OCI-LY1 (cell line): ENCODE measurements around the gene UVSSA.

Experiments
- H2AFZ ChIP-seq: fragments of 200-600 bp; sonication (generic), shearing (Covaris generic); 2 replicates; pipeline ENCODE4 v1.6.0; 2014; ENCODE audit warnings: antibody characterized with exemption, mild to moderate bottlenecking, low read length
- H3F3A ChIP-seq: fragments of 200-600 bp; sonication (generic), shearing (Covaris generic); 2 replicates; pipeline ENCODE4 v1.6.0; 2014; ENCODE audit warnings: mild to moderate bottlenecking, antibody characterized with exemption, low read length, moderate library complexity; ENCODE audit not compliant: insufficient read depth
- H3K27ac ChIP-seq: fragments of 200-600 bp; sonication (generic); 2 replicates; pipeline ENCODE4 v1.5.1; 2014; ENCODE audit warnings: low read length, mixed run types, mild to moderate bottlenecking, low read depth; ENCODE audit not compliant: poor library complexity, severe bottlenecking
- H3K27me3 ChIP-seq: fragments of 200-600 bp; sonication (generic); 2 replicates; pipeline ENCODE4 v1.6.0; 2014; ENCODE audit warnings: antibody characterized with exemption, mild to moderate bottlenecking, low read length, moderate library complexity; ENCODE audit not compliant: insufficient read depth
- H3K36me3 ChIP-seq: fragments of 200-600 bp; sonication (generic); 2 replicates; pipeline ENCODE4 v1.6.1; 2014; ENCODE audit warnings: mild to moderate bottlenecking, antibody characterized with exemption, low read length, moderate library complexity, mixed read lengths; ENCODE audit not compliant: insufficient read depth
- H3K4me1 ChIP-seq: fragments of 200-600 bp; sonication (generic); 2 replicates; pipeline ENCODE4 v1.5.1; 2014; ENCODE audit warnings: mild to moderate bottlenecking, low read length, moderate library complexity; ENCODE audit not compliant: insufficient read depth, severe bottlenecking
- H3K4me2 ChIP-seq: fragments of 200-600 bp; sonication (generic), shearing (Covaris generic); 2 replicates; pipeline ENCODE4 v1.6.1; 2014; ENCODE audit warnings: low read length
- H3K4me3 ChIP-seq: fragments of 200-600 bp; sonication (generic); 2 replicates; pipeline ENCODE4 v1.5.1; 2014; ENCODE audit warnings: low read length, low read depth, mild to moderate bottlenecking, mixed read lengths; ENCODE audit not compliant: poor library complexity, severe bottlenecking
- H3K79me2 ChIP-seq: fragments of 200-600 bp; shearing (Covaris generic); 2 replicates; pipeline ENCODE4 v1.6.1; 2016; ENCODE audit warnings: mixed run types, low read length, mixed read lengths; ENCODE audit not compliant: insufficient read depth
- H3K9ac ChIP-seq: fragments of 200-600 bp; sonication (generic), shearing (Covaris generic); 2 replicates; pipeline ENCODE4 v1.6.1; 2014; ENCODE audit warnings: mild to moderate bottlenecking, low read length, mixed read lengths
- H3K9me2 ChIP-seq: fragments of 200-600 bp; sonication (generic), shearing (Covaris generic); 2 replicates; pipeline ENCODE4 v1.6.1; 2014; ENCODE audit warnings: low read depth, mild to moderate bottlenecking, low read length, mixed read lengths
- H3K9me3 ChIP-seq: fragments of 200-600 bp; shearing (Covaris generic); 2 replicates; pipeline ENCODE4 v1.6.1; 2014; ENCODE audit warnings: low read length, mixed read lengths
- H4K20me1 ChIP-seq: fragments of 200-600 bp; sonication (generic), shearing (Covaris generic); 2 replicates; pipeline ENCODE4 v1.6.0; 2016; ENCODE audit warnings: mild to moderate bottlenecking, low read length; ENCODE audit not compliant: insufficient read depth
- EZH2 ChIP-seq: fragments of 200-600 bp; sonication (generic), shearing (Covaris generic); IDR thresholded peaks from 2 replicates; pipeline ENCODE4 v1.8.0; 2017; ENCODE audit warnings: borderline replicate concordance, mixed run types, mild to moderate bottlenecking, antibody characterized with exemption, low read length, moderate library complexity, mixed read lengths
- TF ChIP-seq, protein P1 (sequence below): fragments of 200-600 bp; sonication (generic), shearing (Covaris generic); IDR thresholded peaks from 2 replicates; pipeline ENCODE4 v1.5.1; 2017; ENCODE audit warnings: mild to moderate bottlenecking, antibody characterized with exemption, low read length, moderate library complexity, mixed read lengths

The UVSSA gene

DNA sequence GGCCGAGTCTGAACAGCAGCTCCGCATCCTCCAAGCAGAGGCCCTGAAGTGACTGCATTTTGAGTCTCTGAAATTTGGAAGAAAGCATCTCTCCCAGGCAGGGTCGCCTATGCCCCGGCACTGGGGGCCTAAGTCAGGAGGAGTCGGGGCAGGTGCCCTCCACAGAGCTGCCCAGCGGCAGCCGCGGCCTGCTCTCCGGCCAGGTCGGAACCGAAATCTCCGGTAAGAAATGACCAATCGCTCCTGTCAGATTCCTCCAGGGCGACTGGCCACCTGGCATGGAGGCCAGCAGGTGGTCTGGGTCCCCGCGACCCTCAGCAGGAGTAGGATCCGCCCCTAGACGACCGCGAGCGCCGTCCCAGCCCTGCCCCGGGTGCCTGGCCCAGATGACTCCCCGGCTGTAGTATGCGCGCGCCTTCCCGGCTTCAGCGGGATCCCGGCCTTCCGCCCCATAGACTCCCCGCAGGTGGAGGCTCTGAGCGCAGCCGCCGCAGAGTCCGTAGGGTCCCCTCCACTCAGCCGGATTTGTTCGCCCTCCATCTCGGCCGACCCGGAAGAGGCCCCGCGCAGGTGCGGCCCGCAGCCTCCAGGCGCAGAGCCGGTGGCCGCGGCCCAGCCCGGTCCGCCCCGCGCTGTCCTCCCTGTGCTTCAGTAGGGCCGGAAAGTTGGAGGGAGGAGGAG, 57.7 kb downstream of the UVSSA start:
- Histone ChIP-seq H2AFZ (no peak overlapping the region), H3K36me3 (no peaks in the 10 kb centered on the region), H3K4me3 (no peak overlapping the region), H3K9me2 (no peaks in the 10 kb centered on the region), H3K9me3 (no peaks in the 10 kb centered on the region), H3K27ac (no peak overlapping the region), H3F3A (no peaks in the 10 kb centered on the region), H3K79me2 (no peaks in the 10 kb centered on the region), H3K4me2 (no peak overlapping the region), H3K27me3 (no peaks in the 10 kb centered on the region), H3K9ac (no peak overlapping the region), H4K20me1 (no peaks in the 10 kb centered on the region), H3K4me1 (no peaks in the 10 kb centered on the region)
- TF ChIP-seq, protein P1, sequence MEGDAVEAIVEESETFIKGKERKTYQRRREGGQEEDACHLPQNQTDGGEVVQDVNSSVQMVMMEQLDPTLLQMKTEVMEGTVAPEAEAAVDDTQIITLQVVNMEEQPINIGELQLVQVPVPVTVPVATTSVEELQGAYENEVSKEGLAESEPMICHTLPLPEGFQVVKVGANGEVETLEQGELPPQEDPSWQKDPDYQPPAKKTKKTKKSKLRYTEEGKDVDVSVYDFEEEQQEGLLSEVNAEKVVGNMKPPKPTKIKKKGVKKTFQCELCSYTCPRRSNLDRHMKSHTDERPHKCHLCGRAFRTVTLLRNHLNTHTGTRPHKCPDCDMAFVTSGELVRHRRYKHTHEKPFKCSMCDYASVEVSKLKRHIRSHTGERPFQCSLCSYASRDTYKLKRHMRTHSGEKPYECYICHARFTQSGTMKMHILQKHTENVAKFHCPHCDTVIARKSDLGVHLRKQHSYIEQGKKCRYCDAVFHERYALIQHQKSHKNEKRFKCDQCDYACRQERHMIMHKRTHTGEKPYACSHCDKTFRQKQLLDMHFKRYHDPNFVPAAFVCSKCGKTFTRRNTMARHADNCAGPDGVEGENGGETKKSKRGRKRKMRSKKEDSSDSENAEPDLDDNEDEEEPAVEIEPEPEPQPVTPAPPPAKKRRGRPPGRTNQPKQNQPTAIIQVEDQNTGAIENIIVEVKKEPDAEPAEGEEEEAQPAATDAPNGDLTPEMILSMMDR, result no peak
- no peak for TF ChIP-seq EZH2

DNA sequence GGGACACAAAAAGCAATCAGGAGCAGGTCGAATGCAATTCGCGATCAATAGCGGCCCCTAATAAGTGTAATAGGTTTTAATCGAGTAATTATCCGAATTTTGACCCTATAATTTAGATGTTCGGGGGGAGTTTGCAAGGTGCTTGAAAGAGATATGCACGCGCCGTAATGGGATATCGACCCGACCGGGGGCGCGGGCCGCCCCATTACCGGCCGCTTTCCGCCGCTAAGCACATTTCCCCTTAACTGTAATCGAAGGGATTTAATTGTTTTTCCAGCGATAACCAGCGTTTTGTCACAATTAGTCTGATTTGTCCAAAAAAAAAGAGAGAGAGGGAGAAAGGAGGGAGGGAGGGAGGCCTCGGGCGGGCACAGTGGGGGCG, 58.2 kb downstream of the UVSSA start:
- Histone ChIP-seq H3K79me2 (no peaks in the 10 kb centered on the region), H3K9me3 (no peaks in the 10 kb centered on the region), H3K4me3 (no peak overlapping the region), H3K27ac (no peak overlapping the region), H3K9me2 (no peaks in the 10 kb centered on the region), H4K20me1 (no peaks in the 10 kb centered on the region), H3F3A (no peaks in the 10 kb centered on the region), H2AFZ (no peak overlapping the region), H3K36me3 (no peaks in the 10 kb centered on the region), H3K4me1 (no peaks in the 10 kb centered on the region), H3K9ac (no peak overlapping the region), H3K4me2 (no peak overlapping the region), H3K27me3 (no peaks in the 10 kb centered on the region)
- TF ChIP-seq, protein P1, result no peak
- no peak for TF ChIP-seq EZH2

DNA sequence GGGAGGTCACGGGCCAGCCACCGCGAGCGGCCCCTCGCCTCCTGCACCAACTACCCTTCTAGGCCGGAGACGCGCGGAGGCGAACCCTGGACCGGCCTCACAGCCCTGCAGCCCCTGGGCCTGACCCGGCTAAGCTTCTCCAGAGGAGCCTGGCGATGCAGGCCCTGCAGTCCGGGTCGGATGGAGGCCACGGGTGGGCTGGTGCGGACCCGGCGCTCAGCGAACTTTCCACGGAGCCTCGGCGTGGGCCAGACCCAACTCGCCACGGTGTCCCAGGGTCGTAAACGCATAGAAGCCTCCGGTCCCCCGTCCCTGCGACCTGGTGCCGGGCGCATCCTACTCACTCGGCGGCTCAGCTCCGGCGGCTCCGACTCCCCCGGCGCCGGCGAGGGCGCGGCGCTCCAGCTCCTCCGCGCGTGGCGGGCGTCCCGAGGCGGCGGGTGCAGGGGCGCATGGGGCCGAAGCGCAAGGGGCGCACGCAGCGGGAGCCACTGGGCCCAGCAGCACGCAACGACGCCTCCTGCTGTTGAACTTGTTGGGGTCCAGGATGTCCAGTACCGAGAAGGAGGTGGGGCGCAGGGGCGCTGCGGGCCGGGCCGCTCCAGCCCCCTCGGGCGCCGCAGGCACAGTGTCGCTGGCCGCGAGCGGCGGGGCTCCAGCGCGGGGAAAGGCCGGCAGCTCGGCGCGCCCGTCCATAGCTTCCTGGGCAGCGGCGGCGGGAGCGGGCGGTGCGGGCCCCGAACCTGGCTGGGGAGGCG, 58.8 kb downstream of the UVSSA start:
- Histone ChIP-seq H4K20me1 (no peaks in the 10 kb centered on the region), H3K4me1 (no peaks in the 10 kb centered on the region), H2AFZ (no peak overlapping the region), H3K4me3 (no peak overlapping the region), H3K9ac (no peak overlapping the region), H3K9me3 (no peaks in the 10 kb centered on the region), H3K4me2 (no peak overlapping the region), H3F3A (no peaks in the 10 kb centered on the region), H3K79me2 (no peaks in the 10 kb centered on the region), H3K27me3 (no peaks in the 10 kb centered on the region), H3K9me2 (no peaks in the 10 kb centered on the region), H3K36me3 (no peaks in the 10 kb centered on the region), H3K27ac (no peak overlapping the region)
- TF ChIP-seq, protein P1, result no peak
- TF ChIP-seq EZH2, result no peak
